ENCODE measurements around the gene SDR9C7. TPM values are rescaled to one million over a fixed set of nuclear protein-coding genes. Genes with fewer than 3 reads are reported as not detected.

SDR9C7 gene
- total and polyA plus RNA-seq, 5 donors: 0.05 to 0.12 (median 0.11) TPM; not detected in 2

Other genes starting within 250 kb of the SDR9C7 start
- gene PTGES3, start 246.1 kb downstream of the SDR9C7 start, total RNA-seq: 100 to 1,000 TPM; 127 to 176 (median 150) TPM
- gene PTGES3, start 246.1 kb downstream of the SDR9C7 start, polyA plus RNA-seq: 116 TPM
- 100 to 1,000 TPM; 541 to 618 (median 568) TPM for gene NACA, start 209.1 kb downstream of the SDR9C7 start, total RNA-seq
- 852 TPM for gene NACA, start 209.1 kb downstream of the SDR9C7 start, polyA plus RNA-seq
- 1 to 10 TPM; 3.1 to 5.1 (median 4.4) TPM for gene PRIM1, start 182.1 kb downstream of the SDR9C7 start, total RNA-seq
- 2.9 TPM for gene PRIM1, start 182.1 kb downstream of the SDR9C7 start, polyA plus RNA-seq
- gene HSD17B6, start 171.1 kb downstream of the SDR9C7 start, total RNA-seq: under 1 TPM in 2 of 4 donors, not detected in 2; 0.49 to 0.64 TPM
- gene HSD17B6, start 171.1 kb downstream of the SDR9C7 start, polyA plus RNA-seq: 0.50 TPM
- gene RDH16, start 23.2 kb upstream of the SDR9C7 start, total RNA-seq: under 1 TPM; 0.06 to 0.31 (median 0.26) TPM
- gene RDH16, start 23.2 kb upstream of the SDR9C7 start, polyA plus RNA-seq: 0.29 TPM
- 1 to 10 TPM; 3.7 to 4.5 (median 4.1) TPM for gene ZBTB39, start 72.1 kb upstream of the SDR9C7 start, total RNA-seq
- gene ZBTB39, start 72.1 kb upstream of the SDR9C7 start, polyA plus RNA-seq: 1.9 TPM
- gene TAC3, start 82.1 kb upstream of the SDR9C7 start, total RNA-seq: not detected
- not detected for gene TAC3, start 82.1 kb upstream of the SDR9C7 start, polyA plus RNA-seq
- under 1 TPM in 3 of 4 donors, not detected in 1; 0.28 to 0.43 (median 0.35) TPM for gene MYO1A, start 115.7 kb upstream of the SDR9C7 start, total RNA-seq
- gene MYO1A, start 115.7 kb upstream of the SDR9C7 start, polyA plus RNA-seq: 0.02 TPM
- 1 to 10 TPM; 4.4 to 6.1 (median 5.1) TPM for gene NEMP1, start 144.4 kb upstream of the SDR9C7 start, total RNA-seq
- gene NEMP1, start 144.4 kb upstream of the SDR9C7 start, polyA plus RNA-seq: 1.6 TPM
- gene NAB2, start 154.7 kb upstream of the SDR9C7 start, total RNA-seq: 10 to 100 TPM; 12.8 to 22.7 (median 14.7) TPM
- 13.8 TPM for gene NAB2, start 154.7 kb upstream of the SDR9C7 start, polyA plus RNA-seq
- gene STAT6, start 177.0 kb upstream of the SDR9C7 start, total RNA-seq: 10 to 100 TPM; 77.8 to 89.6 (median 83.6) TPM
- 57.6 TPM for gene STAT6, start 177.0 kb upstream of the SDR9C7 start, polyA plus RNA-seq
- 100 to 1,000 TPM in 3 of 4 donors, 10 to 100 TPM in 1; 79.7 to 181 (median 154) TPM for gene LRP1, start 194.1 kb upstream of the SDR9C7 start, total RNA-seq
- gene LRP1, start 194.1 kb upstream of the SDR9C7 start, polyA plus RNA-seq: 55.0 TPM
- not detected for gene LRP1-AS, start 213.2 kb upstream of the SDR9C7 start, total RNA-seq
- not detected for gene LRP1-AS, start 213.2 kb upstream of the SDR9C7 start, polyA plus RNA-seq

All from right cardiac atrium (tissue), 5 donors.